Measurements from ENCODE around the gene NFKBIB.

NFKBIB gene

GRCh38 chr19:38875656-38876395 lies 23.9 kb upstream of the NFKBIB start:
- H3K9ac ChIP-seq (ENCODE audit: low read length) = no peak overlapping the region
- H3K36me3 ChIP-seq (replicated peaks; ENCODE audit: low read depth, low read length) = no peaks in the 10 kb centered on the region
- no peak overlapping the region for H3K4me3 ChIP-seq (ENCODE audit: low read length)
- no peaks in the 10 kb centered on the region for H3K9me3 ChIP-seq (ENCODE audit: insufficient read depth, low read length)
- no peak overlapping the region for H3K27ac ChIP-seq (ENCODE audit: low read length)
- H2AFZ ChIP-seq (ENCODE audit: low read depth, low read length) = no peak overlapping the region
- H3K27me3 ChIP-seq (ENCODE audit: low read depth, low read length) = no peaks in the 10 kb centered on the region
- TF ChIP-seq CTCF (IDR thresholded peaks at IDR 0.05; ENCODE audit: low read depth, low read length) (no peak), EZH2phosphoT487 (IDR thresholded peaks at IDR 0.05; ENCODE audit: low read depth) (no peak)
- peaks cover 24% of the 10 kb centered on the region for H3K4me1 ChIP-seq (ENCODE audit: low read length)
- H3K79me2 ChIP-seq (ENCODE audit: low read length) = no peaks in the 10 kb centered on the region
- no peak overlapping the region for H3K4me2 ChIP-seq (ENCODE audit: low read length)
- H4K20me1 ChIP-seq (ENCODE audit: insufficient read depth, low read length) = no peaks in the 10 kb centered on the region

- Histone ChIP-seq H3K36me3 (replicated peaks; ENCODE audit: low read depth, low read length) (no peaks in the 10 kb centered on the region), H3K9ac (ENCODE audit: low read length) (peak within 1 kb of the TSS; percentile 91), H3K4me1 (ENCODE audit: low read length) (peaks cover 24% of the 10 kb centered on the region), H2AFZ (ENCODE audit: low read depth, low read length) (peak within 1 kb of the TSS; percentile 53; the same call in 1 of the 2 replicates), H3K4me3 (ENCODE audit: low read length) (peak within 1 kb of the TSS; percentile 79), H3K4me2 (ENCODE audit: low read length) (peak within 1 kb of the TSS; percentile 95), H3K79me2 (ENCODE audit: low read length) (no peaks in the 10 kb centered on the region), H3K27ac (ENCODE audit: low read length) (peak within 1 kb of the TSS; percentile 84), H4K20me1 (ENCODE audit: insufficient read depth, low read length) (no peaks in the 10 kb centered on the region), H3K9me3 (ENCODE audit: insufficient read depth, low read length) (no peaks in the 10 kb centered on the region), H3K27me3 (ENCODE audit: low read depth, low read length) (no peaks in the 10 kb centered on the region)
- TF ChIP-seq CTCF (IDR thresholded peaks at IDR 0.05; ENCODE audit: low read depth, low read length) = no peak
- TF ChIP-seq EZH2phosphoT487 (IDR thresholded peaks at IDR 0.05; ENCODE audit: low read depth) = no peak
These were observed 21.8 kb upstream of the NFKBIB start, which contains the start of gene RINL for GRCh38 chr19:38877781-38878574. TSS of gene RINL (minus strand) at chr19:38878275. CDS start at chr19:38876742, 1,533 bp downstream.

GRCh38 chr19:38878575-38879399 lies 21.0 kb upstream of the NFKBIB start:
- peak overlapping the region; percentile 91 for H3K9ac ChIP-seq (ENCODE audit: low read length)
- peaks cover 24% of the 10 kb centered on the region for H3K4me1 ChIP-seq (ENCODE audit: low read length)
- no peaks in the 10 kb centered on the region for H4K20me1 ChIP-seq (ENCODE audit: insufficient read depth, low read length)
- H3K27ac ChIP-seq (ENCODE audit: low read length) = peak overlapping the region; percentile 84
- peak overlapping the region; percentile 79 for H3K4me3 ChIP-seq (ENCODE audit: low read length)
- no peaks in the 10 kb centered on the region for H3K79me2 ChIP-seq (ENCODE audit: low read length)
- no peaks in the 10 kb centered on the region for H3K27me3 ChIP-seq (ENCODE audit: low read depth, low read length)
- TF ChIP-seq EZH2phosphoT487 (IDR thresholded peaks at IDR 0.05; ENCODE audit: low read depth) (no peak), CTCF (IDR thresholded peaks at IDR 0.05; ENCODE audit: low read depth, low read length) (peak; percentile 28; the same call in 1 of the 2 replicates)
- H3K9me3 ChIP-seq (ENCODE audit: insufficient read depth, low read length) = no peaks in the 10 kb centered on the region
- peak overlapping the region; percentile 95 for H3K4me2 ChIP-seq (ENCODE audit: low read length)
- peak overlapping the region; percentile 53; the same call in 1 of the 2 replicates for H2AFZ ChIP-seq (ENCODE audit: low read depth, low read length)
- no peaks in the 10 kb centered on the region for H3K36me3 ChIP-seq (replicated peaks; ENCODE audit: low read depth, low read length)
